C4-2B (cell line): ENCODE data around the gene COL23A1.
A peak's percentile ranks its signal among the peaks of the same experiment; 100 is the strongest.

Experiments
- H3K27ac ChIP-seq: fragments of 450-650 bp; 2 replicates; pipeline ENCODE4 v1.5.1; 2017
- CTCF ChIP-seq: fragments of 450-650 bp; conservative IDR thresholded peaks from 2 replicates; pipeline ENCODE4 v1.5.1; 2017; ENCODE audit warnings: mild to moderate bottlenecking
- ZFX ChIP-seq: fragments of 450-650 bp; IDR thresholded peaks from 2 replicates; pipeline ENCODE4 v1.6.1; 2017

Gene COL23A1

GRCh38 chr5:178338126-178338749, 252.0 kb downstream of the COL23A1 start:
- no peak overlapping the region for H3K27ac ChIP-seq
- TF ChIP-seq ZFX (no peak), CTCF (no peak)

GRCh38 chr5:178337334-178337741, 252.9 kb downstream of the COL23A1 start:
- no peak overlapping the region for H3K27ac ChIP-seq
- TF ChIP-seq CTCF (no peak), ZFX (no peak)

GRCh38 chr5:178336889-178337288, 253.3 kb downstream of the COL23A1 start:
- TF ChIP-seq ZFX (no peak), CTCF (no peak)
- H3K27ac ChIP-seq = no peak overlapping the region

- TF ChIP-seq ZFX (no peak), CTCF (no peak)
- no peak overlapping the region for H3K27ac ChIP-seq
Measured at GRCh38 chr5:178335302-178336030, 254.7 kb downstream of the COL23A1 start.

GRCh38 chr5:178334861-178335260, 255.3 kb downstream of the COL23A1 start:
- H3K27ac ChIP-seq = no peak overlapping the region

GRCh38 chr5:178333821-178334481, 256.2 kb downstream of the COL23A1 start:
- no peak for TF ChIP-seq CTCF
- TF ChIP-seq ZFX = no peak
- H3K27ac ChIP-seq = no peak overlapping the region

More at GRCh38 chr5:178334861-178335260, 255.3 kb downstream of the COL23A1 start:
- TF ChIP-seq CTCF = no peak
- no peak for TF ChIP-seq ZFX

- TF ChIP-seq ZFX = no peak
- TF ChIP-seq CTCF = no peak
- peak overlapping the region; percentile 57 for H3K27ac ChIP-seq
Measured at GRCh38 chr5:178332210-178332641, 258.0 kb downstream of the COL23A1 start.
